ENCODE results near the gene EVC.

The EVC gene

DNA sequence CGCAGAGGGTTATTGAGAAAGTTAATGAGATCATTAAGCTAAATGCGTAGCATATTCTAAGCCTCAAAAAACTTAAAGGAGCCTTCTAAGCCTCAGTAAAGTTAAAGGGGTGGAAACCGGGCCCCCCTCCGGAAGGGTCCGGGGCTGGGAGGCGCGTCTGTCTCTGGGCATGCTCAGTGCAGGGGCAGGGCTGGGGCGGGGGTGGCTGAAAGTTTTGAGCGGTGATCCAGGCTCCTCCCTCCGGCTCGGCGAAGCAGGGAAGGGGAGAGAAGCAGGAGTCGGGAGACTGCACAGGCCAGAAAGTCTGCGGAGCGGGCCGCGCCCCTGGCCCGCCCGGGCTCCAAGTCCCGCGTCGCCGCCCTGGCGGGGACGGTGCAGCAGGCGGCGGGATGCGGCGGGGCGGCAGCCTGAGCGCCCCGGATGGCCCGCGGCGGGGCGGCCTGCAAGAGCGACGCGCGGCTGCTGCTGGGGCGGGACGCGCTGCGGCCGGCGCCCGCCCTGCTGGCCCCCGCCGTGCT lies at the start of gene EVC:
Gene EVC, plus strand, starts transcription at position 241 of the 518 bp plus-strand sequence. Its CDS starts 180 bp downstream, at position 421.
- DNase-seq = peak; percentile 22

DNA sequence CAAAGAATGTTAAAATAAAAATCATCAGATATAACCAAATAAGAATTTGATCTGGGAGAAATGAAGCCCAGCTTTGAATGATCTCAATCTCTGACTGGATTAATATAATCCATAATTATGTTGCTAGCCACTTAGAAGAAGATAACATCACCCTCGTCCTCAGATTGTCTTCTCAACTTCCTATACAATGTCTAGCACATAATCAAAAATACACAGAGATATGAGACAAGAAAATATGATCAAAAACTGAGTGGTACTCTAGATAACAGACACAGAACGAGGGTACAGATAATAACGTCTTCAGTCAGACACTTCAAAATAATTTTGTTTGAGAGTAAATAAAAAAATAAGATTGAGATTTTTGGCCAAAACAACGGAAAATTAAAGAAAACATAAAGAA lies 49.8 kb upstream of the EVC start:
- no peak for DNase-seq

DNA sequence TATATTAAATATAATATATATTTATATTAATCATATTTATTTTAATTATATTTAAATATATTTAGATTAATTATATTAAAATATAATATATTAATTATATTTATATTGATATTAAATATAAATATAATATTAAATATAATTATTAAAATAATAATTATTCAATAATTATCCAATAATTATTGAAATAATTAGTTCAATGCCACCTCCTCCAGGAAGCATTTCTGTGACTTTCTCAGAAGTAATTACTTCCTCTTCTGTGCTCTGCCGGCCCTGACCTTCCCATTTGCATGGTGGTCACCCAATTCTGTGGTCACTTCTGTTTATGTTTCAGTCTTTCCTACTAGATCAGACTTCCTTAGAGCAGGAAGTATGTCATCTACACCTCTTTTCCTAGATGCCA lies 48.4 kb upstream of the EVC start:
- no peak for DNase-seq

DNA sequence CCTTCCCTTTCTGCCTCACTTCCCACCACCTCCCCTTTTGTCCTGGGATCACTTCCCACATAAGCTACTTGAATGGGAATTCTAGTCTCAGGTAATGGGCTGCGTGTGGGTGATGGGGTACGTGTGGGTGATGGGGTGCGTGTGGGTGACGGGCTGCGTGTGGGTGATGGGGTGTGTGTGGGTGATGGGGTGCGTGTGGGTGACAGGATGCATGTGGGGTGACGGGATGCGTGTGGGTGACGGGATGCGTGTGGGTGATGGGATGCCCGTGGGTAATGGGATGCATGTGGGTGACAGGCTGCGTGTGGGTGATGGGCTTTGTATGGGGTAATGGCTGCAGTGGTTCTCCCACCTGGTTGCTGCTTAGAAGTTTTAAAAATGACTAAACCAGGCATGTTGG lies 46.2 kb upstream of the EVC start:
- DNase-seq = no peak

- DNase-seq = no peak
Measured at GRCh38 chr4:5666741-5667140, 44.3 kb upstream of the EVC start.

DNA sequence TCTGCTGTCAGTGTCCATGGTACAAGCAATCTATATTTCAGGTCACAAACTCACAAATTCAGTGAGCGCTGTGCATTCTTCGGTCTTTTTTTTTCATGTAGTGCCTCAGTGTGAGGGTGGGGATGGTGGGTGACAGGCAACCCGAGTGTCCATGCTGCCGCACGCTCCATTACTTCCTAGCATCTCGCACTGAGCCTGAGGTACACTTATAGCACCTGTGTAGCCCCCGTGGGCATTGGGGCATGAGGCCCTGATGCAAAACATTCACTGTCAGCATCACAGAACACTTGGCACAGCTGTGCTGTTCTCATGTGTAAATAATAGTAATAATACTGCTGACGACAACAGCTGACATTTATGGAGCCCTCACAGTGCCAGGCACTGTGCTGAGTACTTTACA lies 34.2 kb upstream of the EVC start:
- no peak for DNase-seq

- DNase-seq = no peak
Measured at GRCh38 chr4:5678977-5679376, 32.0 kb upstream of the EVC start.

DNA sequence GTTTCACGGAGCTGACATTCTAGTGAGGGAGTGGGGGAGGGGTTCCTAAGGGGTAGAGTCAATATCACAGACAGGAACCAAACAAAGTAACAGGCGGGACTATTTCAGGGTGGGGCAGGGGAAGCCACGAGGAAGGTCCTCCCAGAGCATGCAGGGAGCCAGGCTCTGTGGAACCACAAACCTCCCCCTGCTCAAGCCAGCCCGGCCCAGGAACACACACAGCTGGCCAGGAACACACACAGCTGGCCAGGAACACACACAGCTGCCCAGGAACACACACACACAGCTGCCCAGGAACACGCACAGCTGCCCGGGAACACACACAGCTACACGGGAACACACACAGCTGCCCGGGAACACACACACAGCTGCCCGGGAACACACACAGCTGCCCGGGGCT lies 27.4 kb upstream of the EVC start:
- DNase-seq = no peak

DNA sequence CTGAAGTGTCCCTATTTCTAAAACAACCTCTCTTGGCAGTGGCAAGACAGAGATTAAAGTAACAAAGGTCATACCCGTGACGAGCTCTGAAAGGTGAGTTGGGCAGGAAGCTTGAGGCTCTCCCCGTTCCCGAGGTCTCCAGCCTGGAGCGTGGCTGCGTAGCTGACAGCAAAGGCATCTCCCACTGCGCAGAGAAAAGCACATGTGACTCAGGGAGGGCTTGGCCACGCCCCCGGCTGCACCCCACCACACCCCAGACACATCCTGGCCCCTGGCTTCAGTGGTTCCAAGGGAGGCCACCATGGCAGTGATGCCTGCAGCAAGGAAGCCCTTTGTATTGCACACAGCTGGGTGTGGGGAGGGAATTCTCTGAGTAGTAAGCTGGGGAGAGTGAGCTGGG lies 25.7 kb upstream of the EVC start:
- DNase-seq = no peak

- DNase-seq = no peak
Measured at GRCh38 chr4:5686338-5686737, 24.7 kb upstream of the EVC start.

DNA sequence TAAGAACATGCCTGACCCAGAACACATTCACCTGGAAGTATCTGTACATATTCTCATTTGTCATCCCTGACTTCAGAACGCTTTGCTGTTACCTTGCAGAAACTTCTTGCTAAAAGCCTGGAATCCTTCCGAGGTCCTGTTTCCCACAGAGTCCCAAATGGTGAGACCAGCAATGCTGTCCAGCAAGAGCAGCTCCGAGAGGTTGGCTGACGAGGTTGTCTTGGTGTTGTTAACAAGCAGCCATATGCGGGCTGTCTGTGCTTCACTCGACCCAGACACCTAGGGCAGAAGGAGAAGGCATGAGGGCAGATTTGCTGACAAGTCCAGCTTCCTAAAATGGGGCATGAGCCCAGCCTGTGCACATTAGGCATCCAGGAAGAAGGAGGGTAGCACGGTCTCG lies 21.9 kb upstream of the EVC start:
- no peak for DNase-seq

DNA sequence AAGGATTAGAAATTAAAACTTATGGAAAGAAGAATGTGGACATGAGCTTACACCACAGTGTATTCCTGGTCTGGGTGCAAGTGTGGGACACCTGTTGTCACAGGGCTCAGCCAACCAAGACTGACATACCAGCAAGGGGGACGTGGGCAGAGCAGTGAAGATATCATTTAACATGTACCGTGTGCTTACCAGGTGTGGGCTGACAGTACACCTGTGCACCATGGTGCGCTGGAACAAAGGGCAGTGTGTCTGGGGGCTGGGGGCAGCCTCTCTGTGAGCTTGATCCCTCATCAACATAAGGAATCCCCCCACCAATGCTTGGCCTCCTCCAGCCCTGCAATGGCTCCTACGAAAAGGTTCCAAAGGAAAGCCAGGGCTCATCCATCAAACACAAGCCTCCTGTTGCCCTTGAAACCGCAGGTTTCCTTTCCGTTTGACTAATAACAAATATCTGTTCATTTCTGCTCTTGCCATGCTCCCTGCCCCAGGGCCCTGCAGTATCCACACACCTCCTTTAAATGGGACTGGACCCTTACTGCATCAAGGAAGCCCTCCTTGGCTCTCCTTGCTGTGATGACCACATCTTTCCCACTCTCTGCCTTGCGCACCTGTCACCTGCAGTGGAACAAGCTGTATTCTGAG lies 19.4 kb upstream of the EVC start:
- DNase-seq = no peak

DNA sequence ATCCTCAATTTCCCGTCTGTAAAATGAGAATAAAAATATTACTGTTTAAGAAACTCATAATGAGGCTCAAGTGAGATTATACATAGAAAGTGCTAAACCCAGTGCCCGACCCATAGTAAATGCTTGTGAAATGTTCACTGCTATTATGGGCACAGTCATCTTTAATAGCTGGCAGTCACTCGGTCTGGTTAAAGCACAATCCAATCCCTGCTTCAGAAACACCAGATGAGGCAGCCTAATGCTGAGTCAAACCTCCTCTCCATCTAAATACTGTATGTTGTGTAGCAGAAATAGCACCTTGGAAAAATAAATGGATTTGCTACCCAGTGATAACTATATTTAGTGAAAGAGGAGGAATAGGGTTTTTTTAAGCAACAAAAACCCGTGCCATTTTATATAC lies 17.1 kb upstream of the EVC start:
- DNase-seq = no peak

GRCh38 chr4:5696341-5696740 lies 14.7 kb upstream of the EVC start:
- DNase-seq = no peak

DNA sequence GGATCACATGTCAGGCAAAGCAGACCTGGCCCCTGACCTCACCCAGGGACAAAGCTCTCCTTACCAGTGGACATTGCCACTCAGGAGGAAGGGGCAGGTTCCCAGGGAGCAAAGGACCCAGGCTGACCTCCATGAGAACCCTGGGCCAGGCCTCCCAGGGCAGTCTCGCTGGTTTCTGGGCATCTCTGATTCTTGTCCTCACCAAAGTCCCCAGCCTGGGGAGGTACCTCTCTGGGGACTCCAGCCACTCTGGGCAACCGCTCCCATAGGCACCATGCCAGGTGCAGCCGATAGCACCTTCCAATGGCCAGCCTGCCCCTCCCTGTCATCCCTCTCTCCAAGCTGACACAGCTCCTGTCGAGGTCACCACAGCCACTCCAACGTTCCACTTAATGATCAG lies 10.5 kb upstream of the EVC start:
- DNase-seq = no peak

GRCh38 chr4:5701971-5702370 lies 9.0 kb upstream of the EVC start:
- DNase-seq = no peak

GRCh38 chr4:5703831-5704230 lies 7.2 kb upstream of the EVC start:
- no peak for DNase-seq

DNA sequence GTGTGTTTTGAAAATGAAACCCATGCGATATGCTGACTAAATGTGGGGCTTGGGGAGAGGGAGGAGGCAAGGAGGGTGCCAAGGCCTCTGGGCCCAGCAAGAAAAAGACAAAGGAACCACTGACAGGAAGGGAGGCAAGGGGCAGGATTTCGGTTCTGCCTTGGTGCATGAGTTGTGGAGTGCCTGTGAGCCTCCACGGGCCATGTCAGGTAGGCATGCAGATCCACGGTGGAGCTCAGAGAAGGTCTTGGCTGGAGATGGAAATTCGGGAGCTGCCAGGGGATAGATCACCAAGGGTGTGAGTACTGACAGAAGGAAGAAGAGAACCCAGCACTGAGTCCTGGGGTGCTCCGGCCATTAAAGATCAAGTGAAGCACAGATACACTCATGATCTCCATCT lies 6.7 kb upstream of the EVC start:
- no peak for DNase-seq

GRCh38 chr4:5705647-5706320 lies 5.2 kb upstream of the EVC start:
- no peak for DNase-seq

- DNase-seq = no peak
Measured at GRCh38 chr4:5706486-5707290, 4.3 kb upstream of the EVC start.

DNA sequence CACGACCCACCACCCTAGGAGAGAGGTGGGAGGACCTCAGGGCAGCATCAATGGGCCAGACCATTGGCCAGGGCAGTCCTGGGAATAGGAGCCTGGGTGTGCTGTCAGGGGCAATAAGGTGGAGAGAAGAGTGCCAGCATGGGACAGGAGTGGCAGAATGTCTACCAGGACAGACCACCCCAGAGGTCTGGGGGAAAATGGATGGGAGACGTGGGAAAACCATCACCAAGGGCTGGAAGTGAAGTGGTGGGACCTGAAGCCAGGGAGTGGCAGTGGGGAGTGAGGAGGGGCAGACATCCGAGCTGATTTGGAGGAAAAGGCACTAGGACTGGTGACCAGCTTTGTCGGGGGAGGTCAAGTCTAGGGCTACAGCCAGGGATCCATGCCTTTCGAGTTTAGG lies 3.6 kb upstream of the EVC start:
- DNase-seq = no peak

DNA sequence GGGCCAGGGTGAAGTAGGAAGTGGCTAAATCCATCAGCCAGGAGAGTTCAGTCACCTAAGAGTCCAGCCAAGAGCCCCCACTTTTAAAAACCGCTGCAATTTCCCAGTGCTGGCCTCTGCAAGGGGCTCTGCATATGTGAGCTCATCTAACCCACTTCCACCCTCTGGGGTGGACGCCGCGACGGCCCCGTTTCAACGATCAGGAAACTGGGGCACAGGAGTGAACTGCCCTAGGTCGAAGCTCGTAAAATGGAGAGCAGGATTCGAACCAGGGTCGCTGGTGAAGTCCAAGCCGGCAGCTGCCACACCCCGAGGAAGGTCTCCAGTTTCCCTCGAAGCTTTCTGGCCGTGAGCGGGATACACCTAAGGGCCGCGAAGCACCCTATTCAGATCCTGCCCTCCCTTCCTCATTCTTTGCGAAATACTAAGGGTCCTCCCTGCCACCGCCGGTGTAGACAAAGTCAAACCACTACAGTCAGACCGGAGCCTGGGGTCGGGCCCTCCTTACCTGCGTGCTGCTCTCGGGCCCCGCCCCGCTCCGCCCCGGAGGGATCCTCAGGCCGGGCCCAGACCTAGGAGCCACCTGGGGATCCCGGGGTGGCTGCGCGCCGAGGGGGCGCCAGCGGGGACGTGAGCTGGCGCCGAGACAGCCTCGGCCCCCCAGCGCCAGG lies 3.1 kb upstream of the EVC start:
- no peak for DNase-seq

- DNase-seq = peak; percentile 24
Measured at GRCh38 chr4:5708449-5709206, 2.4 kb upstream of the EVC start, which contains the start of gene EVC2. TSS of gene EVC2 (minus strand) at chr4:5708559. CDS start at chr4:5708513, 46 bp downstream.
